ENCODE data around the gene SYDE2.

DNA sequence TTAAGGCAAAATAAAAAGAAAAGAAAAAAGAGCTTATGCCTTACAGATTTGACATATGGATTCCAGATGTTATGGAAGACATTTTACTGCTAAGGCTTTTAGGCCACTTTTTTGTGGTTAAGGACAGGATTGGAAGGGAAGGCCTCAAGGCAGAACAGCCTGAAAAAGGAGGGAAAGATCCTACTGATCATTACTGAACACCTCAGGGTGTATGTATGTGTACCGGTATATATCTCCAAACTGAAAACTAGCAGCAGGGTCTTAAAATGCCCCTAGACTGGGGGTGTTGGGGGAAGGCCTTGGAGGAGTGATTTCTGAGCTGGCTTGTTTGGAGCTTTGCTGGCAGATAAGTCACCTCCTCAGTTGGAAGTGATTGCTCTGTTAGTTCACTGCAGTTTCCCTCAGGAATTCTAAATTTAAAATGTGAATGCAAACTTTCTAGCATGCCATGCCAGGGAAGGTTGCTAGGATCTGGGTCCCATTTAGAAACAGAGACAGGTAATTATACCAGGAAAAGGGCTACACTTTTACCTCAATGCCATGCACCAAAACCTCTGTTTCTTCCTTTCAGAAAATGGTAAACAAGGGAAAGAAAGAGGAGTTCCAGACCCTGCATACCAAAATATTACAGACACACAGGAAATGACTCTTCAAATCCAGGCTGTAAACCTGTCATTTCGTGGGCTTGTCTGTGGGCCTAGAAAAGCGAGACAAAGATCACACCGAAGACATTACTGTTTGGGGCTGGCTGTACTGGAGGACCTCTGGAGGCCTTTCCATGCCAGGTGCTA is 43.6 kb upstream of the SYDE2 start:
- no peak for TF ChIP-seq CTCF (IDR thresholded peaks at IDR 0.05; ENCODE audit: insufficient read depth, low read length)
- TF ChIP-seq POLR2AphosphoS5 (IDR thresholded peaks at IDR 0.05; ENCODE audit: low read depth) = no peak
- TF ChIP-seq, protein P1, sequence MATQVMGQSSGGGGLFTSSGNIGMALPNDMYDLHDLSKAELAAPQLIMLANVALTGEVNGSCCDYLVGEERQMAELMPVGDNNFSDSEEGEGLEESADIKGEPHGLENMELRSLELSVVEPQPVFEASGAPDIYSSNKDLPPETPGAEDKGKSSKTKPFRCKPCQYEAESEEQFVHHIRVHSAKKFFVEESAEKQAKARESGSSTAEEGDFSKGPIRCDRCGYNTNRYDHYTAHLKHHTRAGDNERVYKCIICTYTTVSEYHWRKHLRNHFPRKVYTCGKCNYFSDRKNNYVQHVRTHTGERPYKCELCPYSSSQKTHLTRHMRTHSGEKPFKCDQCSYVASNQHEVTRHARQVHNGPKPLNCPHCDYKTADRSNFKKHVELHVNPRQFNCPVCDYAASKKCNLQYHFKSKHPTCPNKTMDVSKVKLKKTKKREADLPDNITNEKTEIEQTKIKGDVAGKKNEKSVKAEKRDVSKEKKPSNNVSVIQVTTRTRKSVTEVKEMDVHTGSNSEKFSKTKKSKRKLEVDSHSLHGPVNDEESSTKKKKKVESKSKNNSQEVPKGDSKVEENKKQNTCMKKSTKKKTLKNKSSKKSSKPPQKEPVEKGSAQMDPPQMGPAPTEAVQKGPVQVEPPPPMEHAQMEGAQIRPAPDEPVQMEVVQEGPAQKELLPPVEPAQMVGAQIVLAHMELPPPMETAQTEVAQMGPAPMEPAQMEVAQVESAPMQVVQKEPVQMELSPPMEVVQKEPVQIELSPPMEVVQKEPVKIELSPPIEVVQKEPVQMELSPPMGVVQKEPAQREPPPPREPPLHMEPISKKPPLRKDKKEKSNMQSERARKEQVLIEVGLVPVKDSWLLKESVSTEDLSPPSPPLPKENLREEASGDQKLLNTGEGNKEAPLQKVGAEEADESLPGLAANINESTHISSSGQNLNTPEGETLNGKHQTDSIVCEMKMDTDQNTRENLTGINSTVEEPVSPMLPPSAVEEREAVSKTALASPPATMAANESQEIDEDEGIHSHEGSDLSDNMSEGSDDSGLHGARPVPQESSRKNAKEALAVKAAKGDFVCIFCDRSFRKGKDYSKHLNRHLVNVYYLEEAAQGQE (IDR thresholded peaks at IDR 0.05; ENCODE audit: insufficient replicate concordance, low read depth) = no peak
- no peak for TF ChIP-seq SPI1 (IDR thresholded peaks at IDR 0.05; ENCODE audit: borderline replicate concordance, low read depth)

All from HL-60 (cell line).